Ectodermal cell (in vitro differentiated cells): Measurements from ENCODE around the gene MAPRE3.

Source experiments
- H3K27ac ChIP-seq: 2 replicates; pipeline ENCODE4 v1.7.0; 2013; ENCODE audit warnings: mild to moderate bottlenecking, low read depth, low read length; ENCODE audit not compliant: insufficient read depth, poor library complexity, severe bottlenecking
- H3K27me3 ChIP-seq: 2 replicates; pipeline ENCODE4 v1.7.0; 2013; ENCODE audit warnings: mild to moderate bottlenecking, low read length; ENCODE audit not compliant: insufficient read depth, control insufficient read depth, poor library complexity, severe bottlenecking
- H3K36me3 ChIP-seq: one replicate; pipeline ENCODE4 v1.7.0; 2013; ENCODE audit warnings: low read length; ENCODE audit not compliant: control insufficient read depth, insufficient read depth
- H3K4me1 ChIP-seq: one replicate; pipeline ENCODE4 v1.7.0; 2013; ENCODE audit warnings: low read length; ENCODE audit not compliant: control insufficient read depth, insufficient read depth
- H3K4me3 ChIP-seq: 2 replicates; pipeline ENCODE4 v1.7.0; 2013; ENCODE audit warnings: low read depth, low read length, control low read depth; ENCODE audit not compliant: insufficient read depth
- H3K9me3 ChIP-seq: 2 replicates; pipeline ENCODE4 v1.7.0; 2013; ENCODE audit warnings: mild to moderate bottlenecking, low read length, moderate library complexity; ENCODE audit not compliant: control insufficient read depth
- WGBS, 2 experiments: methylation state at CpG; one replicate each; pipeline ENCODE4 v1.1.7; 2013; ENCODE audit warnings: missing lambda C conversion rate in 2 of 2; 5-methylcytosine and 5-hydroxymethylcytosine counted together

The MAPRE3 gene

GRCh38 chr2:26979741-26980140 lies 9.3 kb downstream of the MAPRE3 start:
- Histone ChIP-seq H3K4me1 (peaks cover 3% of the 10 kb centered on the region), H3K27me3 (no peaks in the 10 kb centered on the region), H3K27ac (no peak overlapping the region), H3K9me3 (no peaks in the 10 kb centered on the region), H3K4me3 (no peak overlapping the region), H3K36me3 (no peaks in the 10 kb centered on the region)
- WGBS, 2 experiments = 91% methylated on average over 2 of the region's 2 CpGs

- no peak overlapping the region for H3K4me3 ChIP-seq
- H3K9me3 ChIP-seq = no peaks in the 10 kb centered on the region
- no peaks in the 10 kb centered on the region for H3K36me3 ChIP-seq
- no peaks in the 10 kb centered on the region for H3K27me3 ChIP-seq
- H3K27ac ChIP-seq = no peak overlapping the region
- H3K4me1 ChIP-seq = no peaks in the 10 kb centered on the region
- 92 to 95% methylated on average over 2 of the region's 2 CpGs for WGBS, 2 experiments
Measured at GRCh38 chr2:26980971-26981370, 10.5 kb downstream of the MAPRE3 start.

GRCh38 chr2:26982102-26982742 lies 11.8 kb downstream of the MAPRE3 start:
- WGBS, 2 experiments = 80 to 81% methylated on average over 2 of the region's 2 CpGs
- Histone ChIP-seq H3K4me3 (no peak overlapping the region), H3K4me1 (no peaks in the 10 kb centered on the region), H3K27ac (no peak overlapping the region), H3K9me3 (no peaks in the 10 kb centered on the region), H3K27me3 (no peaks in the 10 kb centered on the region), H3K36me3 (no peaks in the 10 kb centered on the region)

- H3K27ac ChIP-seq = no peak overlapping the region
- H3K4me3 ChIP-seq = no peak overlapping the region
- no peaks in the 10 kb centered on the region for H3K27me3 ChIP-seq
- no peaks in the 10 kb centered on the region for H3K9me3 ChIP-seq
- WGBS, 2 experiments = 40 to 71% methylated on average over 1 to 2 of the region's 3 CpGs
- H3K4me1 ChIP-seq = no peaks in the 10 kb centered on the region
- no peaks in the 10 kb centered on the region for H3K36me3 ChIP-seq
Measured at GRCh38 chr2:26983746-26984145, 13.3 kb downstream of the MAPRE3 start.

- Histone ChIP-seq H3K4me3 (no peak overlapping the region), H3K27me3 (no peaks in the 10 kb centered on the region), H3K36me3 (no peaks in the 10 kb centered on the region), H3K9me3 (no peaks in the 10 kb centered on the region), H3K27ac (no peak overlapping the region), H3K4me1 (no peaks in the 10 kb centered on the region)
- 95% methylated on average over 4 of the region's 4 CpGs for WGBS, 2 experiments
Measured at GRCh38 chr2:26985807-26986206, 15.4 kb downstream of the MAPRE3 start.

- 93 to 95% methylated on average over 5 of the region's 5 CpGs for WGBS, 2 experiments
- H3K27me3 ChIP-seq = no peaks in the 10 kb centered on the region
- no peak overlapping the region for H3K4me3 ChIP-seq
- H3K4me1 ChIP-seq = no peaks in the 10 kb centered on the region
- H3K36me3 ChIP-seq = no peaks in the 10 kb centered on the region
- no peak overlapping the region for H3K27ac ChIP-seq
- H3K9me3 ChIP-seq = no peaks in the 10 kb centered on the region
Measured at GRCh38 chr2:26986576-26986975, 16.1 kb downstream of the MAPRE3 start.

- Histone ChIP-seq H3K4me3 (no peak overlapping the region), H3K36me3 (no peaks in the 10 kb centered on the region), H3K4me1 (no peaks in the 10 kb centered on the region), H3K9me3 (no peaks in the 10 kb centered on the region), H3K27ac (no peak overlapping the region), H3K27me3 (no peaks in the 10 kb centered on the region)
- WGBS, 2 experiments = 76% methylated on average over 4 of the region's 4 CpGs
Measured at GRCh38 chr2:26988058-26988860, 17.8 kb downstream of the MAPRE3 start.

- Histone ChIP-seq H3K4me3 (no peak overlapping the region), H3K9me3 (no peaks in the 10 kb centered on the region), H3K27me3 (no peaks in the 10 kb centered on the region), H3K27ac (no peak overlapping the region), H3K36me3 (no peaks in the 10 kb centered on the region), H3K4me1 (no peaks in the 10 kb centered on the region)
- whole genome bisulfite sequencing, 2 experiments = 91 to 92% methylated on average over 8 of the region's 8 CpGs
Measured at GRCh38 chr2:26989156-26989555, 18.7 kb downstream of the MAPRE3 start.

- Histone ChIP-seq H3K27ac (no peak overlapping the region), H3K4me1 (no peaks in the 10 kb centered on the region), H3K4me3 (no peak overlapping the region), H3K36me3 (no peaks in the 10 kb centered on the region), H3K9me3 (no peaks in the 10 kb centered on the region), H3K27me3 (no peaks in the 10 kb centered on the region)
- WGBS, 2 experiments = 91 to 92% methylated on average over 5 of the region's 5 CpGs
Measured at GRCh38 chr2:26991717-26992116, 21.3 kb downstream of the MAPRE3 start.

- Histone ChIP-seq H3K27me3 (no peaks in the 10 kb centered on the region), H3K9me3 (no peaks in the 10 kb centered on the region), H3K36me3 (no peaks in the 10 kb centered on the region), H3K4me1 (no peaks in the 10 kb centered on the region), H3K4me3 (no peak overlapping the region), H3K27ac (no peak overlapping the region)
- WGBS, 2 experiments = 80 to 88% methylated on average over 1 of the region's 1 CpG
Measured at GRCh38 chr2:26993768-26994167, 23.3 kb downstream of the MAPRE3 start.
